HepG2 (cell line): ENCODE data around the gene CHCT1. TPM values are rescaled to one million over a fixed set of nuclear protein-coding genes. Genes with fewer than 3 reads are reported as not detected.
A peak's percentile ranks its signal among the peaks of the same experiment; 100 is the strongest.

Experiments
- FOXC1 ChIP-seq: sonication (generic); formaldehyde crosslinking; IDR thresholded peaks from 2 replicates; pipeline ENCODE4 v1.8.0; 2022; ENCODE audit warnings: mild to moderate bottlenecking, missing genetic modification reagents, borderline replicate concordance
- HNRNPLL ChIP-seq: fragments of 200-400 bp; formaldehyde crosslinking; IDR thresholded peaks from 2 replicates; pipeline ENCODE4 v1.6.1; 2017; ENCODE audit warnings: mild to moderate bottlenecking, low read depth, low read length; ENCODE audit not compliant: poor library complexity, severe bottlenecking
- NFATC3 ChIP-seq: sonication (generic); formaldehyde crosslinking; IDR thresholded peaks from 2 replicates; pipeline ENCODE4 v1.5.1; 2020; ENCODE audit warnings: mild to moderate bottlenecking, missing genetic modification reagents
- POLR2G ChIP-seq: fragments of 200-400 bp; formaldehyde crosslinking; IDR thresholded peaks from 2 replicates; pipeline ENCODE4 v1.6.1; 2018; ENCODE audit warnings: mild to moderate bottlenecking, low read depth, low read length, moderate library complexity
- RCOR2 ChIP-seq: IDR thresholded peaks from 2 replicates; pipeline ENCODE4 v1.6.1; 2016; ENCODE audit warnings: missing biosample characterization, missing genetic modification reagents
- REL ChIP-seq: sonication (generic); formaldehyde crosslinking; conservative IDR thresholded peaks from 2 replicates; pipeline ENCODE4 v1.8.0; 2022; ENCODE audit warnings: mild to moderate bottlenecking, missing genetic modification reagents, moderate library complexity
- REPIN1 ChIP-seq: sonication (generic); formaldehyde crosslinking; IDR thresholded peaks from 2 replicates; pipeline ENCODE4 v1.8.0; 2022; ENCODE audit warnings: missing genetic modification reagents, low read depth, mild to moderate bottlenecking, borderline replicate concordance
- SPEN ChIP-seq: sonication (generic); formaldehyde crosslinking; IDR thresholded peaks from 2 replicates; pipeline ENCODE4 v1.5.1; 2020; ENCODE audit warnings: low read depth, mild to moderate bottlenecking, missing genetic modification reagents
- TAF15 ChIP-seq: fragments of 200-400 bp; formaldehyde crosslinking; IDR thresholded peaks from one replicate; pipeline ENCODE4 v1.6.1; 2018; ENCODE audit warnings: mild to moderate bottlenecking, low read depth, low read length; ENCODE audit not compliant: poor library complexity, severe bottlenecking
- ZBTB20 ChIP-seq: sonication (generic); formaldehyde crosslinking; IDR thresholded peaks from 2 replicates; pipeline ENCODE4 v1.8.1; 2023; ENCODE audit warnings: missing genetic modification reagents, low read depth, mild to moderate bottlenecking, borderline replicate concordance
- ZFY ChIP-seq: sonication (generic); formaldehyde crosslinking; IDR thresholded peaks from 2 replicates; pipeline ENCODE4 v1.4.0; 2020; ENCODE audit warnings: missing genetic modification reagents
- ZNF20 ChIP-seq: sonication (generic); formaldehyde crosslinking; IDR thresholded peaks from 2 replicates; pipeline ENCODE4 v1.4.0; 2020; ENCODE audit warnings: mild to moderate bottlenecking, moderate library complexity, missing genetic modification reagents
- ZNF33B ChIP-seq: sonication (generic); formaldehyde crosslinking; IDR thresholded peaks from 2 replicates; pipeline ENCODE4 v1.5.1; 2020; ENCODE audit warnings: mild to moderate bottlenecking, missing genetic modification reagents
- ZNF530 ChIP-seq: sonication (generic); formaldehyde crosslinking; IDR thresholded peaks from 2 replicates; pipeline ENCODE4 v1.5.0; 2020; ENCODE audit warnings: low read depth, mild to moderate bottlenecking, missing genetic modification reagents
- ZNF598 ChIP-seq: sonication (generic); formaldehyde crosslinking; IDR thresholded peaks from 2 replicates; pipeline ENCODE4 v1.5.1; 2020; ENCODE audit warnings: mild to moderate bottlenecking, missing genetic modification reagents, borderline replicate concordance
- ZNF615 ChIP-seq: sonication (generic); formaldehyde crosslinking; IDR thresholded peaks from 2 replicates; pipeline ENCODE4 v1.5.0; 2020; ENCODE audit warnings: mild to moderate bottlenecking, missing genetic modification reagents, borderline replicate concordance
- ZNF800 ChIP-seq: sonication (generic); formaldehyde crosslinking; IDR thresholded peaks from 2 replicates; pipeline ENCODE4 v1.4.0; 2020; ENCODE audit warnings: missing genetic modification reagents
- polyA plus RNA-seq, 8 experiments: library from polyadenylated mRNA; depleted of rRNA in 3 of 8; stranded (reverse) in 7 of 8; unstranded in 1 of 8; fragments of >200 nt; fragmentation: Illumina TruSeq in 4 of 8; extraction: Trizol in 4 of 8; gene quantifications; 2 replicates each; pipeline versions ENCODE4 v1.2.1 to v1.2.3, GENCODE V29; 2011 to 2016; ENCODE audit warnings: low read depth in 4 of 8, missing spikeins in 1 of 8, mixed read lengths in 1 of 8; ENCODE audit not compliant: insufficient read depth in 1 of 8
- total RNA-seq, 5 experiments: library from RNA; depleted of rRNA; stranded (reverse); fragments of >200 nt; fragmentation: Illumina TruSeq; extraction: Trizol; gene quantifications; 2 replicates each; pipeline ENCODE4 v1.2.3, GENCODE V29; 2016; ENCODE audit warnings: low read depth in 1 of 5
- TF ChIP-seq, protein P1 (sequence below): IDR thresholded peaks from 2 replicates; pipeline ENCODE4 v1.6.1; 2016
- TF ChIP-seq, protein P2 (sequence below): sonication (generic); formaldehyde crosslinking; IDR thresholded peaks from 2 replicates; pipeline ENCODE4 v1.5.0; 2020; ENCODE audit warnings: mild to moderate bottlenecking, low read depth, missing genetic modification reagents, borderline replicate concordance
- TF ChIP-seq, protein P3 (sequence below): sonication (generic); formaldehyde crosslinking; IDR thresholded peaks from 2 replicates; pipeline ENCODE4 v1.9.0; 2021; ENCODE audit warnings: mild to moderate bottlenecking, missing genetic modification reagents

The CHCT1 gene
- total and polyA plus RNA-seq, 2 of the 13 experiments (the other 11 are each of a cell fraction or from before 2014, with no cell fraction given), result not detected

DNA sequence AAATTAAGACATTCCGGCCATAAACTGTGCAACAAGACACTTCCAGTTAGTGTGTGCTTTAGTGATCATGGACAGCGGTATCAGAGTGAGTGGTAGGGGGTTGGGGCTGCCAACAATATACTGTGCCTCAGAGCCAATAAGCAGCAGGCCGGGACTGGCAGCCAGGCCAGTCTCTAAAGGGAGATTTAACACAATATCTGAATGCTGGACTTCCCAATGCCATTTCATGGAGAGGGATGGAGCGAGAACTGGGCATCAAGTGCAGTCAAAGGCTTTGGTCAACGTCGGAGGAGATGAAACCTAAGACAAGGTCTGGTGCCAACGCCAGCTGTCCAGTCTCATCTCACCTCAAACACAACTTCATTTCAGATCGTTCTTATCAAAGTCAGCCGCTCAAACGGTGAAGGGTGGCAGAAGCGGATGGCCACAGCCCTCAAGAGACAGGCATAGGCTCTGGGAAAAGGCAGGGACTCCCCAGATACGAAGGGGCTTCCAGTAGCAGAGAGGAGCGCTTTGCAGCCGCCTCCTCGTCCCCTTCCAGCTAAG lies 31.3 kb upstream of the CHCT1 start (continued):
- TF ChIP-seq, protein P1, sequence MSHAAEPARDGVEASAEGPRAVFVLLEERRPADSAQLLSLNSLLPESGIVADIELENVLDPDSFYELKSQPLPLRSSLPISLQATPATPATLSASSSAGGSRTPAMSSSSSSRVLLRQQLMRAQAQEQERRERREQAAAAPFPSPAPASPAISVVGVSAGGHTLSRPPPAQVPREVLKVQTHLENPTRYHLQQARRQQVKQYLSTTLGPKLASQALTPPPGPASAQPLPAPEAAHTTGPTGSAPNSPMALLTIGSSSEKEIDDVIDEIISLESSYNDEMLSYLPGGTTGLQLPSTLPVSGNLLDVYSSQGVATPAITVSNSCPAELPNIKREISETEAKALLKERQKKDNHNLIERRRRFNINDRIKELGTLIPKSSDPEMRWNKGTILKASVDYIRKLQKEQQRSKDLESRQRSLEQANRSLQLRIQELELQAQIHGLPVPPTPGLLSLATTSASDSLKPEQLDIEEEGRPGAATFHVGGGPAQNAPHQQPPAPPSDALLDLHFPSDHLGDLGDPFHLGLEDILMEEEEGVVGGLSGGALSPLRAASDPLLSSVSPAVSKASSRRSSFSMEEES (CRISPR knock-in tag), result no peak
- TF ChIP-seq, protein P2, sequence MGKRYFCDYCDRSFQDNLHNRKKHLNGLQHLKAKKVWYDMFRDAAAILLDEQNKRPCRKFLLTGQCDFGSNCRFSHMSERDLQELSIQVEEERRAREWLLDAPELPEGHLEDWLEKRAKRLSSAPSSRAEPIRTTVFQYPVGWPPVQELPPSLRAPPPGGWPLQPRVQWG, result no peak
- TF ChIP-seq ZBTB20 (no peak), POLR2G (no peak), ZNF598 (CRISPR knock-in tag) (no peak), NFATC3 (CRISPR knock-in tag) (no peak), ZNF800 (CRISPR knock-in tag) (no peak), SPEN (no peak), ZNF33B (no peak), RCOR2 (CRISPR knock-in tag) (no peak), REL (CRISPR knock-in tag) (no peak), TAF15 (no peak), HNRNPLL (no peak), ZNF615 (CRISPR knock-in tag) (no peak), ZNF530 (CRISPR knock-in tag) (no peak), ZFY (CRISPR knock-in tag) (0 out of 2 replicates have a peak, but pooled peaks have one; percentile 10), ZNF20 (CRISPR knock-in tag) (no peak), REPIN1 (CRISPR knock-in tag) (no peak), FOXC1 (CRISPR knock-in tag) (peak; percentile 59; the same call in 1 of the 2 replicates)
- TF ChIP-seq, protein P3, sequence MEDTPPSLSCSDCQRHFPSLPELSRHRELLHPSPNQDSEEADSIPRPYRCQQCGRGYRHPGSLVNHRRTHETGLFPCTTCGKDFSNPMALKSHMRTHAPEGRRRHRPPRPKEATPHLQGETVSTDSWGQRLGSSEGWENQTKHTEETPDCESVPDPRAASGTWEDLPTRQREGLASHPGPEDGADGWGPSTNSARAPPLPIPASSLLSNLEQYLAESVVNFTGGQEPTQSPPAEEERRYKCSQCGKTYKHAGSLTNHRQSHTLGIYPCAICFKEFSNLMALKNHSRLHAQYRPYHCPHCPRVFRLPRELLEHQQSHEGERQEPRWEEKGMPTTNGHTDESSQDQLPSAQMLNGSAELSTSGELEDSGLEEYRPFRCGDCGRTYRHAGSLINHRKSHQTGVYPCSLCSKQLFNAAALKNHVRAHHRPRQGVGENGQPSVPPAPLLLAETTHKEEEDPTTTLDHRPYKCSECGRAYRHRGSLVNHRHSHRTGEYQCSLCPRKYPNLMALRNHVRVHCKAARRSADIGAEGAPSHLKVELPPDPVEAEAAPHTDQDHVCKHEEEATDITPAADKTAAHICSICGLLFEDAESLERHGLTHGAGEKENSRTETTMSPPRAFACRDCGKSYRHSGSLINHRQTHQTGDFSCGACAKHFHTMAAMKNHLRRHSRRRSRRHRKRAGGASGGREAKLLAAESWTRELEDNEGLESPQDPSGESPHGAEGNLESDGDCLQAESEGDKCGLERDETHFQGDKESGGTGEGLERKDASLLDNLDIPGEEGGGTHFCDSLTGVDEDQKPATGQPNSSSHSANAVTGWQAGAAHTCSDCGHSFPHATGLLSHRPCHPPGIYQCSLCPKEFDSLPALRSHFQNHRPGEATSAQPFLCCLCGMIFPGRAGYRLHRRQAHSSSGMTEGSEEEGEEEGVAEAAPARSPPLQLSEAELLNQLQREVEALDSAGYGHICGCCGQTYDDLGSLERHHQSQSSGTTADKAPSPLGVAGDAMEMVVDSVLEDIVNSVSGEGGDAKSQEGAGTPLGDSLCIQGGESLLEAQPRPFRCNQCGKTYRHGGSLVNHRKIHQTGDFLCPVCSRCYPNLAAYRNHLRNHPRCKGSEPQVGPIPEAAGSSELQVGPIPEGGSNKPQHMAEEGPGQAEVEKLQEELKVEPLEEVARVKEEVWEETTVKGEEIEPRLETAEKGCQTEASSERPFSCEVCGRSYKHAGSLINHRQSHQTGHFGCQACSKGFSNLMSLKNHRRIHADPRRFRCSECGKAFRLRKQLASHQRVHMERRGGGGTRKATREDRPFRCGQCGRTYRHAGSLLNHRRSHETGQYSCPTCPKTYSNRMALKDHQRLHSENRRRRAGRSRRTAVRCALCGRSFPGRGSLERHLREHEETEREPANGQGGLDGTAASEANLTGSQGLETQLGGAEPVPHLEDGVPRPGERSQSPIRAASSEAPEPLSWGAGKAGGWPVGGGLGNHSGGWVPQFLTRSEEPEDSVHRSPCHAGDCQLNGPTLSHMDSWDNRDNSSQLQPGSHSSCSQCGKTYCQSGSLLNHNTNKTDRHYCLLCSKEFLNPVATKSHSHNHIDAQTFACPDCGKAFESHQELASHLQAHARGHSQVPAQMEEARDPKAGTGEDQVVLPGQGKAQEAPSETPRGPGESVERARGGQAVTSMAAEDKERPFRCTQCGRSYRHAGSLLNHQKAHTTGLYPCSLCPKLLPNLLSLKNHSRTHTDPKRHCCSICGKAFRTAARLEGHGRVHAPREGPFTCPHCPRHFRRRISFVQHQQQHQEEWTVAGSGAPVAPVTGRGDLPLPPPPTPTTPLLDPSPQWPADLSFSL (CRISPR knock-in tag), result no peak
